SJSA1 (cell line): Measurements from ENCODE around the gene MARCHF4. TPM values are rescaled to one million over a fixed set of nuclear protein-coding genes. Genes with fewer than 3 reads are reported as not detected.

ENCODE experiments used
- DNase-seq, 2 experiments: peaks; one replicate each; pipeline ENCODE4 v3.0.0-alpha.2; 2015 to 2020; ENCODE audit warnings: low spot score in 2 of 2, low read depth in 1 of 2
- H3K27ac ChIP-seq: fragments of 250-450 bp; sonication (Bioruptor Pico); 2 replicates; pipeline ENCODE4 v1.5.1; 2020; ENCODE audit warnings: mild to moderate bottlenecking, moderate library complexity
- H3K27me3 ChIP-seq: fragments of 250-450 bp; sonication (Bioruptor Pico); replicated peaks from 2 replicates; pipeline ENCODE4 v1.5.1; 2020; ENCODE audit warnings: mild to moderate bottlenecking, moderate library complexity
- H3K36me3 ChIP-seq: fragments of 250-450 bp; sonication (Bioruptor Pico); 2 replicates; pipeline ENCODE4 v1.5.1; 2020; ENCODE audit warnings: mild to moderate bottlenecking
- H3K4me1 ChIP-seq: fragments of 250-450 bp; sonication (Bioruptor Pico); replicated peaks from 2 replicates; pipeline ENCODE4 v1.6.1; 2021; ENCODE audit warnings: mild to moderate bottlenecking
- H3K4me3 ChIP-seq: fragments of 250-450 bp; sonication (Bioruptor Pico); 2 replicates; pipeline ENCODE4 v1.5.1; 2020; ENCODE audit warnings: mild to moderate bottlenecking
- H3K9me3 ChIP-seq: fragments of 250-450 bp; sonication (Bioruptor Pico); replicated peaks from 2 replicates; pipeline ENCODE4 v1.5.1; 2020; ENCODE audit warnings: mild to moderate bottlenecking
- total RNA-seq: library from RNA; depleted of rRNA; stranded (reverse); fragments of >200 nt; shearing (Covaris generic); gene quantifications from 2 replicates; pipeline ENCODE4 v1.2.3, GENCODE V29; 2014

The MARCHF4 gene
- total RNA-seq, 1 experiment from 2014 or later = 4.3 TPM

GRCh38 chr2:216351172-216351925 is 20.9 kb downstream of the MARCHF4 start:
- Histone ChIP-seq H3K4me3 (no peak overlapping the region), H3K27me3 (no peaks in the 10 kb centered on the region), H3K27ac (no peak overlapping the region; the same call in 1 of the 2 replicates), H3K4me1 (peaks cover 45% of the 10 kb centered on the region), H3K36me3 (no peaks in the 10 kb centered on the region), H3K9me3 (no peaks in the 10 kb centered on the region)
- DNase-seq = peak in 1 of 2 experiments; percentile 40

- H3K4me3 ChIP-seq = no peak overlapping the region
- H3K36me3 ChIP-seq = no peaks in the 10 kb centered on the region
- H3K4me1 ChIP-seq = peaks cover 54% of the 10 kb centered on the region
- no peaks in the 10 kb centered on the region for H3K9me3 ChIP-seq
- DNase-seq = peak in 1 of 2 experiments; percentile 58
- no peak overlapping the region for H3K27ac ChIP-seq
- H3K27me3 ChIP-seq = no peaks in the 10 kb centered on the region
Measured at GRCh38 chr2:216350214-216350791, 22.0 kb downstream of the MARCHF4 start.

GRCh38 chr2:216349366-216349765 is 22.9 kb downstream of the MARCHF4 start:
- Histone ChIP-seq H3K36me3 (no peaks in the 10 kb centered on the region), H3K27me3 (no peaks in the 10 kb centered on the region), H3K9me3 (no peaks in the 10 kb centered on the region), H3K27ac (no peak overlapping the region), H3K4me1 (peaks cover 64% of the 10 kb centered on the region), H3K4me3 (no peak overlapping the region)
- peak in 1 of 2 experiments; percentile 8 for DNase-seq

- Histone ChIP-seq H3K27ac (no peak overlapping the region), H3K27me3 (no peaks in the 10 kb centered on the region), H3K36me3 (no peaks in the 10 kb centered on the region), H3K9me3 (no peaks in the 10 kb centered on the region), H3K4me3 (no peak overlapping the region), H3K4me1 (peaks cover 68% of the 10 kb centered on the region)
- DNase-seq = peak in 1 of 2 experiments; percentile 38
Measured at GRCh38 chr2:216348756-216349308, 23.5 kb downstream of the MARCHF4 start.

GRCh38 chr2:216346781-216347180 is 25.5 kb downstream of the MARCHF4 start:
- Histone ChIP-seq H3K27ac (no peak overlapping the region), H3K4me3 (no peak overlapping the region)

GRCh38 chr2:216345846-216346245 is 26.4 kb downstream of the MARCHF4 start:
- Histone ChIP-seq H3K36me3 (no peaks in the 10 kb centered on the region), H3K9me3 (no peaks in the 10 kb centered on the region), H3K27ac (peak overlapping the region; percentile 81), H3K4me3 (no peak overlapping the region), H3K27me3 (no peaks in the 10 kb centered on the region), H3K4me1 (peaks cover 63% of the 10 kb centered on the region)
- peak in 1 of 2 experiments; percentile 16 for DNase-seq

More at GRCh38 chr2:216346781-216347180, 25.5 kb downstream of the MARCHF4 start:
- H3K4me1 ChIP-seq = peaks cover 64% of the 10 kb centered on the region
- H3K27me3 ChIP-seq = no peaks in the 10 kb centered on the region
- peak in 1 of 2 experiments; percentile 28 for DNase-seq
- no peaks in the 10 kb centered on the region for H3K36me3 ChIP-seq
- no peaks in the 10 kb centered on the region for H3K9me3 ChIP-seq

GRCh38 chr2:216344950-216345300 is 27.4 kb downstream of the MARCHF4 start:
- Histone ChIP-seq H3K4me1 (peaks cover 65% of the 10 kb centered on the region), H3K4me3 (no peak overlapping the region), H3K27me3 (no peaks in the 10 kb centered on the region), H3K36me3 (no peaks in the 10 kb centered on the region), H3K9me3 (no peaks in the 10 kb centered on the region), H3K27ac (peak overlapping the region; percentile 81)
- peak; percentile 47 to 78 for DNase-seq

- Histone ChIP-seq H3K4me1 (peaks cover 70% of the 10 kb centered on the region), H3K4me3 (no peak overlapping the region), H3K27me3 (no peaks in the 10 kb centered on the region), H3K27ac (peak overlapping the region; percentile 81), H3K36me3 (no peaks in the 10 kb centered on the region), H3K9me3 (no peaks in the 10 kb centered on the region)
- peak in 1 of 2 experiments; percentile 21 for DNase-seq
Measured at GRCh38 chr2:216344206-216344949, 27.9 kb downstream of the MARCHF4 start.

- H3K9me3 ChIP-seq = no peaks in the 10 kb centered on the region
- no peaks in the 10 kb centered on the region for H3K27me3 ChIP-seq
- peaks cover 64% of the 10 kb centered on the region for H3K4me1 ChIP-seq
- H3K27ac ChIP-seq = peak overlapping the region; percentile 42
- H3K4me3 ChIP-seq = no peak overlapping the region
- H3K36me3 ChIP-seq = no peaks in the 10 kb centered on the region
- DNase-seq = peak in 1 of 2 experiments; percentile 3
Measured at GRCh38 chr2:216343221-216343980, 28.9 kb downstream of the MARCHF4 start.

- no peaks in the 10 kb centered on the region for H3K9me3 ChIP-seq
- H3K4me3 ChIP-seq = no peak overlapping the region
- no peaks in the 10 kb centered on the region for H3K36me3 ChIP-seq
- peaks cover 53% of the 10 kb centered on the region for H3K4me1 ChIP-seq
- H3K27ac ChIP-seq = no peak overlapping the region; the same call in 1 of the 2 replicates
- no peaks in the 10 kb centered on the region for H3K27me3 ChIP-seq
- DNase-seq = peak in 1 of 2 experiments; percentile 41
Measured at GRCh38 chr2:216341121-216341520, 31.2 kb downstream of the MARCHF4 start.

- Histone ChIP-seq H3K4me1 (peaks cover 46% of the 10 kb centered on the region), H3K4me3 (no peak overlapping the region), H3K27me3 (no peaks in the 10 kb centered on the region), H3K36me3 (no peaks in the 10 kb centered on the region), H3K9me3 (no peaks in the 10 kb centered on the region), H3K27ac (peak overlapping the region; percentile 50)
- no peak for DNase-seq
Measured at GRCh38 chr2:216340280-216340631, 32.0 kb downstream of the MARCHF4 start.

GRCh38 chr2:216339456-216340279 is 32.6 kb downstream of the MARCHF4 start:
- H3K27ac ChIP-seq = peak overlapping the region; percentile 50
- peaks cover 46% of the 10 kb centered on the region for H3K4me1 ChIP-seq
- no peaks in the 10 kb centered on the region for H3K27me3 ChIP-seq
- peak; percentile 75 to 82 for DNase-seq
- no peaks in the 10 kb centered on the region for H3K36me3 ChIP-seq
- H3K4me3 ChIP-seq = no peak overlapping the region
- H3K9me3 ChIP-seq = no peaks in the 10 kb centered on the region
